GM10266 (cell line): ENCODE results near the gene CADM1.

Source experiments
- DNase-seq: peaks from one replicate; pipeline ENCODE4 v3.0.0; 2012; ENCODE audit errors: extremely low spot score
- TF ChIP-seq, protein P1 (sequence below): IDR thresholded peaks from 2 replicates; pipeline ENCODE4 v1.5.1; 2012; ENCODE audit warnings: mild to moderate bottlenecking, low read depth; ENCODE audit not compliant: control insufficient read depth, insufficient read depth; ENCODE audit errors: missing control alignments

Gene CADM1

DNA sequence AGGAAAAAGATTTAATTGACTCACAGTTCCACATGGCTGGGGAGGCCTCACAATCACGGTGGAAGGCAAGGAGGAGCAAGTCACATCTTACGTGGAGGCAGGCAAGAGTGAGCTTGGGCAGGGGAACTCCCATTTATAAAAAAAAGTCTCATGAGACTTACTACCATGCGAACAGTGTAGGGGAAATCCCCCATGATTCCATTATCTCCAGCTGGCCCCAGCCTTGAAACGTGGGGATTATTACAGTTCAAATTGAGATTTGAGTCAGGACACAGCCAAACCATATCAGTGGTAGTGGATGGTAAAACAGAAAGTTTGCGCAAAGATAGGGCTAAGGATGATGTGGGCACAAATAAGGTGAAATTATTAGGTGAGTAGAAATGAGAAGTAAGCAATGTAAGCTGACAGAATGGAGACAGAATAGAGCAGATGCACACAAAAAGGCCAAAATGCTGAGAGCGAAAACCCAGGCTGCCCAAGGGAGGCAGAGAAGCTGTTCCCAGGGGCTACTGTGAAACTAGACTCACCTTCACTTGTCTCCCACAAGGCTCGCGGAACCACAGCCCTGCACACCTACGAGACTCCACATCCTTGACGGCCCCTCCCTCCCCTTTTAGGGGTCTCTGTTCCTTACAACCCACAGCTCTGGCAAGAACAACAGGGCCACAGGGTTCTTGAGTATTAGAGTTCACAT, 377.6 kb downstream of the CADM1 start:
- TF ChIP-seq, protein P1, sequence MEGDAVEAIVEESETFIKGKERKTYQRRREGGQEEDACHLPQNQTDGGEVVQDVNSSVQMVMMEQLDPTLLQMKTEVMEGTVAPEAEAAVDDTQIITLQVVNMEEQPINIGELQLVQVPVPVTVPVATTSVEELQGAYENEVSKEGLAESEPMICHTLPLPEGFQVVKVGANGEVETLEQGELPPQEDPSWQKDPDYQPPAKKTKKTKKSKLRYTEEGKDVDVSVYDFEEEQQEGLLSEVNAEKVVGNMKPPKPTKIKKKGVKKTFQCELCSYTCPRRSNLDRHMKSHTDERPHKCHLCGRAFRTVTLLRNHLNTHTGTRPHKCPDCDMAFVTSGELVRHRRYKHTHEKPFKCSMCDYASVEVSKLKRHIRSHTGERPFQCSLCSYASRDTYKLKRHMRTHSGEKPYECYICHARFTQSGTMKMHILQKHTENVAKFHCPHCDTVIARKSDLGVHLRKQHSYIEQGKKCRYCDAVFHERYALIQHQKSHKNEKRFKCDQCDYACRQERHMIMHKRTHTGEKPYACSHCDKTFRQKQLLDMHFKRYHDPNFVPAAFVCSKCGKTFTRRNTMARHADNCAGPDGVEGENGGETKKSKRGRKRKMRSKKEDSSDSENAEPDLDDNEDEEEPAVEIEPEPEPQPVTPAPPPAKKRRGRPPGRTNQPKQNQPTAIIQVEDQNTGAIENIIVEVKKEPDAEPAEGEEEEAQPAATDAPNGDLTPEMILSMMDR, result no peak
- peak; percentile 56 for DNase-seq

GRCh38 chr11:115126092-115126491, 378.1 kb downstream of the CADM1 start:
- no peak for DNase-seq
- TF ChIP-seq, protein P1, result no peak

DNA sequence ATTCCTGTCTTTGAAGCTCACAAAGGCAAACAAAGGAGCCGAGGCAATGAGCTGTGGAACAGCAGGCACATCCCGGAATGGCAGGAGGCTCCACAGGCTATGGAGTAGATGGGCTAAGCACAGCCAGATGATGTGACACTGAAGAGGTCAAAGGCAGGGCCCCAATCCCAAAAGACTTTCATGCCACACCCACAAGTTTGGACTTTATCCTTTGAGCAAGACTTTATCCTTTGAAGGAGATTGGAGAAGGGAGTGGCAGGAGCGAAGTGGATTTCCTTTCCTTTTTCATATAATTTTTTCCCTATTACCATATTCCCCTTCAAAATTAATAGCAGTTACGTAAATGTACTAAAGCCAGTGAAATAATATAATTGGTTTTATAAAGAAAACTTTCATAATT, 379.4 kb downstream of the CADM1 start:
- TF ChIP-seq, protein P1, result no peak
- no peak for DNase-seq

GRCh38 chr11:115123641-115124040, 380.6 kb downstream of the CADM1 start:
- TF ChIP-seq, protein P1, result no peak
- no peak for DNase-seq

GRCh38 chr11:115122274-115122673, 381.9 kb downstream of the CADM1 start:
- TF ChIP-seq, protein P1, result no peak
- DNase-seq, result no peak
